HepG2 (cell line): Measurements from ENCODE around the gene RASGRF1. TPM values are rescaled to one million over a fixed set of nuclear protein-coding genes. Genes with fewer than 3 reads are reported as not detected.

ENCODE experiments used
- ATAC-seq: fragments of 200-7000 bp; cut with Tn5 transposase; 3 replicates; pipeline ENCODE4 v1.9.1; 2020; ENCODE audit warnings: mild to moderate bottlenecking, moderate library complexity
- BruUV-seq: library from RNA; stranded (reverse); fragments of 400-500 nt; replicated peaks from 2 replicates; lab custom pipeline; 2021; lab: Mats Ljungman, UMichigan
- CTCF ChIA-PET: fragments of 300-600 bp; formaldehyde crosslinking; extraction: SDS; loops from one replicate; lab custom pipeline; 2021; ENCODE audit warnings: low total read pairs, inconsistent platforms, low intra/inter-chr PET ratio; lab: Yijun Ruan, JAX
- POLR2A ChIA-PET: fragments of 350-600 bp; sonication (Branson Sonifier 250); formaldehyde crosslinking; loops from one replicate; lab custom pipeline; 2020; ENCODE audit warnings: antibody characterized with exemption, inconsistent platforms; lab: Yijun Ruan, JAX
- DNase-seq: peaks from one replicate; pipeline ENCODE4 v3.0.0-alpha.2; 2015; ENCODE audit warnings: low spot score
- FAIRE-seq: peaks from 3 replicates; lab custom pipeline; 2011; peaks lifted over from hg19 to GRCh38; lab: Jason Lieb, UNC
- H2AFZ ChIP-seq: one replicate; pipeline ENCODE4 v1.6.1; 2011; ENCODE audit warnings: low read length, inconsistent platforms
- H3K27ac ChIP-seq: fragments of 300-600 bp; 3 replicates; pipeline ENCODE4 v1.8.0; 2011; ENCODE audit warnings: mixed run types, mild to moderate bottlenecking, mixed read lengths, low read length, inconsistent platforms; ENCODE audit not compliant: insufficient read depth; ENCODE audit errors: extremely low read length
- H3K27me3 ChIP-seq, 2 experiments: fragments of 200-600 bp in 1 of 2; 2 replicates in 1 of 2; 3 replicates in 1 of 2; pipeline versions ENCODE4 v1.6.0 to v1.8.0; 2011; ENCODE audit warnings: low read length in 2 of 2, mild to moderate bottlenecking in 2 of 2, moderate library complexity in 2 of 2, inconsistent platforms in 1 of 2; ENCODE audit not compliant: insufficient read depth in 2 of 2, control insufficient read depth in 1 of 2
- H3K36me3 ChIP-seq, 2 experiments: fragments of 200-600 bp in 1 of 2; replicated peaks in 1 of 2; 2 replicates in 1 of 2; 3 replicates in 1 of 2; pipeline versions ENCODE4 v1.5.1 to v1.8.0; 2011; ENCODE audit warnings: low read length in 2 of 2, inconsistent platforms in 1 of 2; ENCODE audit not compliant: insufficient read depth in 2 of 2, control insufficient read depth in 1 of 2
- H3K4me1 ChIP-seq: 2 replicates; pipeline ENCODE4 v1.5.1; 2012; ENCODE audit warnings: low read length, inconsistent platforms; ENCODE audit not compliant: insufficient read depth
- H3K4me2 ChIP-seq: 2 replicates; pipeline ENCODE4 v1.6.0; 2011; ENCODE audit warnings: low read depth, low read length, inconsistent platforms
- H3K4me3 ChIP-seq, 3 experiments: fragments of 200-600 bp in 1 of 3; sonication (generic), shearing (Covaris generic) in 1 of 3; replicated peaks in 1 of 3; 2 replicates each; pipeline ENCODE4 v1.5.1; 2011 to 2016; ENCODE audit warnings: low read length in 3 of 3, inconsistent platforms in 2 of 3, low read depth in 2 of 3, mild to moderate bottlenecking in 2 of 3, control low read depth in 1 of 3, mixed read lengths in 1 of 3; ENCODE audit not compliant: insufficient read depth in 1 of 3
- H3K79me2 ChIP-seq: one replicate; pipeline ENCODE4 v1.6.1; 2011; ENCODE audit warnings: low read length, inconsistent platforms; ENCODE audit not compliant: insufficient read depth
- H3K9ac ChIP-seq: 2 replicates; pipeline ENCODE4 v1.6.0; 2011; ENCODE audit warnings: mild to moderate bottlenecking, low read depth, low read length, inconsistent platforms; ENCODE audit not compliant: insufficient read depth
- H3K9me3 ChIP-seq: 2 replicates; pipeline ENCODE4 v1.5.1; 2012; ENCODE audit warnings: mild to moderate bottlenecking, low read length
- H4K20me1 ChIP-seq: 2 replicates; pipeline ENCODE4 v1.6.0; 2011; ENCODE audit warnings: inconsistent platforms, mild to moderate bottlenecking, low read length, moderate library complexity; ENCODE audit not compliant: insufficient read depth
- HOXA3 ChIP-seq: sonication (generic); formaldehyde crosslinking; IDR thresholded peaks from 2 replicates; pipeline ENCODE4 v1.5.0; 2020; ENCODE audit warnings: missing genetic modification reagents
- JARID2 ChIP-seq: sonication (generic); formaldehyde crosslinking; IDR thresholded peaks from 2 replicates; pipeline ENCODE4 v1.8.1; 2023; ENCODE audit warnings: missing genetic modification reagents, inconsistent platforms; ENCODE audit not compliant: insufficient replicate concordance
- MYC ChIP-seq: sonication (generic); formaldehyde crosslinking; IDR thresholded peaks from 2 replicates; pipeline ENCODE4 v1.9.0; 2021; ENCODE audit warnings: missing genetic modification reagents, borderline replicate concordance
- NR1H2 ChIP-seq: sonication (generic); formaldehyde crosslinking; IDR thresholded peaks from 2 replicates; pipeline ENCODE4 v1.8.1; 2022; ENCODE audit warnings: low read depth, missing genetic modification reagents, borderline replicate concordance
- PRDM15 ChIP-seq: sonication (generic); formaldehyde crosslinking; IDR thresholded peaks from 2 replicates; pipeline ENCODE4 v1.4.0; 2020; ENCODE audit warnings: missing genetic modification reagents
- TBX3 ChIP-seq: fragments of 450-650 bp; IDR thresholded peaks from 2 replicates; pipeline ENCODE4 v1.6.1; 2017; ENCODE audit warnings: antibody characterized with exemption, mild to moderate bottlenecking, inconsistent platforms, borderline replicate concordance
- ZNF20 ChIP-seq: sonication (generic); formaldehyde crosslinking; IDR thresholded peaks from 2 replicates; pipeline ENCODE4 v1.4.0; 2020; ENCODE audit warnings: mild to moderate bottlenecking, moderate library complexity, missing genetic modification reagents
- ZNF350 ChIP-seq: sonication (generic); formaldehyde crosslinking; IDR thresholded peaks from 2 replicates; pipeline ENCODE4 v1.4.0; 2020; ENCODE audit warnings: mild to moderate bottlenecking, low read depth, missing genetic modification reagents, borderline replicate concordance
- WGBS: methylation state at CpG from one replicate; pipeline ENCODE4 v1.1.6; 2017; ENCODE audit warnings: low lambda C conversion rate; 5-methylcytosine and 5-hydroxymethylcytosine counted together
- in situ Hi-C: cut with HindIII; loops from 2 replicates; pipeline ENCODE4 v1.10.0; 2017; ENCODE audit warnings: low pct_unique_long_range_greater_than_20kb; ENCODE audit not compliant: extremely low pct_ligation_motif_present
- intact Hi-C: fragments of 100-400 bp; cut with micrococcal nuclease; formaldehyde crosslinking; loops from one replicate; pipeline ENCODE4 v1.10.0; 2022; ENCODE audit not compliant: unreplicated experiment
- polyA plus RNA-seq, 8 experiments: library from polyadenylated mRNA; depleted of rRNA in 3 of 8; stranded (reverse) in 7 of 8; unstranded in 1 of 8; fragments of >200 nt; fragmentation: Illumina TruSeq in 4 of 8; extraction: Trizol in 4 of 8; gene quantifications; 2 replicates each; pipeline versions ENCODE4 v1.2.1 to v1.2.3, GENCODE V29; 2011 to 2016; ENCODE audit warnings: low read depth in 4 of 8, missing spikeins in 1 of 8, mixed read lengths in 1 of 8; ENCODE audit not compliant: insufficient read depth in 1 of 8
- total RNA-seq, 5 experiments: library from RNA; depleted of rRNA; stranded (reverse); fragments of >200 nt; fragmentation: Illumina TruSeq; extraction: Trizol; gene quantifications; 2 replicates each; pipeline ENCODE4 v1.2.3, GENCODE V29; 2016; ENCODE audit warnings: low read depth in 1 of 5

Gene RASGRF1
- total and polyA plus RNA-seq, 2 of the 13 experiments (the other 11 are each of a cell fraction or from before 2014, with no cell fraction given) = 0.55 to 3.0 TPM

- no peaks in the 10 kb centered on the region for H3K9me3 ChIP-seq
- TF ChIP-seq JARID2 (CRISPR knock-in tag) = no peak
- no peak for TF ChIP-seq NR1H2 (CRISPR knock-in tag)
- no peak for TF ChIP-seq PRDM15
- no peak for TF ChIP-seq ZNF20
- no peak for TF ChIP-seq TBX3
- TF ChIP-seq HOXA3 (CRISPR knock-in tag) = no peak
- no peak for TF ChIP-seq MYC (CRISPR knock-in tag)
- TF ChIP-seq ZNF350 (CRISPR knock-in tag) = no peak
- H3K27ac ChIP-seq = no peak overlapping the region
- FAIRE-seq (no peak), DNase-seq (no peak), ATAC-seq (no peak)
- H3K4me3 ChIP-seq = no peak overlapping the region
- no peaks in the 10 kb centered on the region for H3K36me3 ChIP-seq
- ChIA-PET POLR2A (no interaction called here), CTCF (no interaction called here)
- H3K4me2 ChIP-seq = no peak overlapping the region
- H3K4me1 ChIP-seq = peaks cover 11% of the 10 kb centered on the region
- intact Hi-C loops (no loop called here), in situ Hi-C loops (no loop called here)
- WGBS = 89% methylated on average over 5 of the region's 7 CpGs
- no peak overlapping the region for H2AFZ ChIP-seq
- H3K27me3 ChIP-seq = peaks cover 0 to 3% of the 10 kb centered on the region in 2 experiments; a peak in 1 of 5 replicates
- BruUV-seq = no TSS peak
- no peaks in the 10 kb centered on the region for H3K79me2 ChIP-seq
- no peak overlapping the region for H3K9ac ChIP-seq
- no peaks in the 10 kb centered on the region for H4K20me1 ChIP-seq
Observed at GRCh38 chr15:79017953-79018352, 72.6 kb downstream of the RASGRF1 start.
